ENCODE results near the gene ZNF736. TPM values are rescaled to one million over a fixed set of nuclear protein-coding genes. Genes with fewer than 3 reads are reported as not detected.

The ZNF736 gene
- total and polyA plus RNA-seq, 4 experiments from 2014 or later, result 0.32 to 48.2 (median 23.9) TPM

Other genes starting within 250 kb of the ZNF736 start
- not detected for gene ZNF735, start 106.8 kb upstream of the ZNF736 start, total RNA-seq
- gene ZNF735, start 106.8 kb upstream of the ZNF736 start, polyA plus RNA-seq, result not detected
- gene ZNF679, start 85.5 kb upstream of the ZNF736 start, total RNA-seq, result not detected
- not detected for gene ZNF679, start 85.5 kb upstream of the ZNF736 start, polyA plus RNA-seq
- 10 to 100 TPM; 17.7 to 19.6 TPM for gene ZNF680, start 249.1 kb downstream of the ZNF736 start, total RNA-seq
- 10 to 100 TPM in 1 of 2 donors, 1 to 10 TPM in 1; 7.4 to 10.1 TPM for gene ZNF680, start 249.1 kb downstream of the ZNF736 start, polyA plus RNA-seq